ENCODE measurements around the gene WWP2. TPM values are rescaled to one million over a fixed set of nuclear protein-coding genes. Genes with fewer than 3 reads are reported as not detected.

Gene WWP2
- total and polyA plus RNA-seq, 2 donors (not counting 3 experiments of a cell fraction or from before 2014, with no cell fraction given): 17.9 to 44.9 TPM

GRCh38 chr16:69865701-69866100 lies 103.6 kb downstream of the WWP2 start:
- Histone ChIP-seq H3K36me3 (ENCODE audit: control insufficient read depth in 2 of 2, extremely low read depth in 1 of 2, insufficient read depth in 2 of 2, low read length in 2 of 2) (no peaks in the 10 kb centered on the region), H3K4me1 (ENCODE audit: control insufficient read depth, extremely low read depth, insufficient read depth, low read length) (no peaks in the 10 kb centered on the region), H3K27me3 (ENCODE audit: control insufficient read depth in 2 of 2, insufficient read depth in 2 of 2, low read length in 2 of 2) (no peaks in the 10 kb centered on the region), H4K20me1 (replicated peaks; ENCODE audit: control insufficient read depth, extremely low read depth, insufficient read depth, low read length) (no peaks in the 10 kb centered on the region), H3K79me2 (ENCODE audit: control insufficient read depth, insufficient read depth, low read length) (no peaks in the 10 kb centered on the region), H3K4me3 (replicated peaks in 1 of 3; ENCODE audit: insufficient read depth in 1 of 3, low read depth in 1 of 3, low read length in 3 of 3) (no peak overlapping the region), H3K9me3 (replicated peaks; ENCODE audit: control insufficient read depth, insufficient read depth, low read length) (no peaks in the 10 kb centered on the region), H3K4me2 (ENCODE audit: insufficient read depth, low read length) (no peak overlapping the region), H2AFZ (ENCODE audit: low read depth, low read length) (no peak overlapping the region), H3K27ac (ENCODE audit: insufficient read depth, low read depth, low read length) (no peak overlapping the region), H3K9ac (replicated peaks; ENCODE audit: extremely low read depth, insufficient read depth, low read length) (no peak overlapping the region), H3K9me1 (replicated peaks; ENCODE audit: control insufficient read depth, extremely low read depth, insufficient read depth, low read length) (no peaks in the 10 kb centered on the region)
- FAIRE-seq: no peak
- no peak for DNase-seq (ENCODE audit: low read depth, low spot score)
- intact Hi-C loops (cut with micrococcal nuclease) (no loop called here), dilution Hi-C loops (cut with MboI; ENCODE audit: extremely low pct_ligation_motif_present, low sequenced_read_pairs) (no loop called here)
- BruUV-seq (replicated peaks): no TSS peak
- ChIA-PET CTCF (interaction anchor here (0.7 to 1.3 kb wide), 4 partner anchors 9 to 65 kb away, joined by 3 read pairs; no protein-coding TSS in a partner anchor), POLR2A (no interaction called here)
- no peak for TF ChIP-seq JUN (IDR thresholded peaks at IDR 0.05; ENCODE audit: borderline replicate concordance, insufficient read depth, insufficient read length, low read depth)
- TF ChIP-seq EZH2 (IDR thresholded peaks at IDR 0.05; ENCODE audit: borderline replicate concordance, low read depth, low read length, severe bottlenecking): no peak
- TF ChIP-seq POLR2A (IDR thresholded peaks at IDR 0.05; ENCODE audit: low read depth, low read length): no peak
- no peak for TF ChIP-seq MYC (IDR thresholded peaks at IDR 0.05; ENCODE audit: low read depth, low read length)
- TF ChIP-seq FOS (IDR thresholded peaks at IDR 0.05; ENCODE audit: borderline replicate concordance, insufficient read depth, low read length): no peak
- no peak for TF ChIP-seq POLR2AphosphoS5 (IDR thresholded peaks at IDR 0.05; ENCODE audit: insufficient read depth, low read depth, low read length)
- TF ChIP-seq, protein P1, sequence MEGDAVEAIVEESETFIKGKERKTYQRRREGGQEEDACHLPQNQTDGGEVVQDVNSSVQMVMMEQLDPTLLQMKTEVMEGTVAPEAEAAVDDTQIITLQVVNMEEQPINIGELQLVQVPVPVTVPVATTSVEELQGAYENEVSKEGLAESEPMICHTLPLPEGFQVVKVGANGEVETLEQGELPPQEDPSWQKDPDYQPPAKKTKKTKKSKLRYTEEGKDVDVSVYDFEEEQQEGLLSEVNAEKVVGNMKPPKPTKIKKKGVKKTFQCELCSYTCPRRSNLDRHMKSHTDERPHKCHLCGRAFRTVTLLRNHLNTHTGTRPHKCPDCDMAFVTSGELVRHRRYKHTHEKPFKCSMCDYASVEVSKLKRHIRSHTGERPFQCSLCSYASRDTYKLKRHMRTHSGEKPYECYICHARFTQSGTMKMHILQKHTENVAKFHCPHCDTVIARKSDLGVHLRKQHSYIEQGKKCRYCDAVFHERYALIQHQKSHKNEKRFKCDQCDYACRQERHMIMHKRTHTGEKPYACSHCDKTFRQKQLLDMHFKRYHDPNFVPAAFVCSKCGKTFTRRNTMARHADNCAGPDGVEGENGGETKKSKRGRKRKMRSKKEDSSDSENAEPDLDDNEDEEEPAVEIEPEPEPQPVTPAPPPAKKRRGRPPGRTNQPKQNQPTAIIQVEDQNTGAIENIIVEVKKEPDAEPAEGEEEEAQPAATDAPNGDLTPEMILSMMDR (IDR thresholded peaks at IDR 0.05; ENCODE audit: extremely low read depth in 1 of 2, insufficient read depth in 1 of 2, low read depth in 1 of 2, low read length in 2 of 2): no peak
- TF ChIP-seq MAX (IDR thresholded peaks at IDR 0.05; ENCODE audit: insufficient read depth, insufficient read length): no peak
- no peak for TF ChIP-seq GATA2 (IDR thresholded peaks at IDR 0.05; ENCODE audit: insufficient read depth, insufficient read length, low read depth, low read length)

Data from endothelial cell of umbilical vein (primary cell).